Measurements from ENCODE around the gene TMEM192.

DNA sequence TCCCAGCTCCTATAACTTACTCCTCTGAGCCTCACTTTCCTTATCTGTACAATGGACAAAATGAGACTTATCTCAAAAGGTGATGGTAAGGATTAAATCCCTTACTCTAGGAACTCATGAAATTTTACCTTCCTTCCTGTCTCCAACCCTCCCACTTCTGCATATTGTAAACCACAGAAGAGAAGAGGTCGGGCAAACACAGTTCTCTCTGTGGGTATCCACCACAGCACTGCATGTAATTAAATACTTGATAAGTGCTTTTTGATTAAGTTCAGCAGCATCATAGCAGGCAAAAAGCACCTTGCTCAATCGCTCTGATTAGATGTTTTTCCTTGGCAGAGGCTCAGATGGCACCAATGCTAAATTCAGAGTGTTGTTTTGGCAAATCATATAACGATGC lies 17.3 kb upstream of the TMEM192 start:
- no peak for TF ChIP-seq EP300 (IDR thresholded peaks at IDR 0.05; ENCODE audit: borderline replicate concordance in 1 of 2, low read depth in 2 of 2, low read length in 2 of 2)
- TF ChIP-seq POLR2A (IDR thresholded peaks at IDR 0.05; ENCODE audit: control extremely low read depth in 1 of 2, low read depth in 2 of 2, low read length in 2 of 2): no peak

Measured in H1 (cell line).